ENCODE results near the gene ACLY.

Gene ACLY

DNA sequence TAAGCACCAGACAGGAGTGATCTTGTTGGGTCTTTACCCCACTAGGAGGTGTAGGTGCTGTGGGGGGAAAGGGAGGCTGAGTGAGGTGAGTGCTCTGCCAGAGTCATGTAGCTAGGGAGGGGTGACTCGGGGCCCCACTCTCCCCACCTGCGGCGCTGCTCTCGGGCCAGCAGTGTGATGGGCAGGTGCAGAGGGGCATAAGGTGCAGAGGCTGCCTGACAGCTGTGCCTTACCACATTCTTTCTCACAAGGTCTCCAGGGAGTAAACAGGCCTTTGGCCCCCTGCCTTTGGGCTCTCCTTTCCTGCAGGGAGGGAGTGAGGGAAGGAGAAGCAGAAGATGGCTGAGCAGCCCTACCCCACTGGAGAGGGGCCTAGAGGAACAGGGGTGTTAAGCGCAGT lies 43.4 kb upstream of the ACLY start:
- H3K4me1 ChIP-seq (ENCODE audit: control insufficient read depth in 2 of 2, insufficient read depth in 1 of 2, low read depth in 1 of 2, low read length in 2 of 2) = peaks cover 6 to 14% of the 10 kb centered on the region in 2 donors
- H3K27ac ChIP-seq (replicated peaks; ENCODE audit: low read length) = no peak overlapping the region
- H4K91ac ChIP-seq (ENCODE audit: low read depth, low read length, poor library complexity) = no peak overlapping the region
- no peak overlapping the region for H3K14ac ChIP-seq (ENCODE audit: low read length)
- peak overlapping the region; percentile 68 for H2BK12ac ChIP-seq (ENCODE audit: low read length)
- WGBS, 2 donors (ENCODE audit: extremely low coverage in 2 of 2, insufficient read length in 2 of 2, insufficient replicate concordance in 1 of 2) = no CpG with 5 or more reads among the region's 5 CpGs
- no peak overlapping the region for H3K18ac ChIP-seq (ENCODE audit: low read length)
- no peak overlapping the region for H3K4me3 ChIP-seq (ENCODE audit: low read length in 2 of 2)
- H3K36me3 ChIP-seq (replicated peaks in 1 of 2; ENCODE audit: control insufficient read depth in 2 of 2, insufficient read depth in 2 of 2, low read length in 2 of 2) = no peaks in the 10 kb centered on the region
- H3K27me3 ChIP-seq (ENCODE audit: control insufficient read depth in 3 of 3, insufficient read depth in 3 of 3, low read depth in 1 of 3, low read length in 3 of 3) = no peaks in the 10 kb centered on the region
- H3K9ac ChIP-seq (ENCODE audit: low read depth, low read length, poor library complexity) = peak overlapping the region; percentile 33
- H3K4me2 ChIP-seq (ENCODE audit: insufficient read depth, low read length, poor library complexity, severe bottlenecking) = no peak overlapping the region
- DNase-seq (ENCODE audit: low spot score) = no peak
- no peak overlapping the region for H2BK15ac ChIP-seq (ENCODE audit: low read length)
- H3K9me3 ChIP-seq (replicated peaks in 1 of 2; ENCODE audit: control insufficient read depth in 2 of 2, insufficient read depth in 1 of 2, low read depth in 1 of 2, low read length in 2 of 2) = peaks cover 0 to 2% of the 10 kb centered on the region in 2 donors
- no peak overlapping the region for H3K4ac ChIP-seq (ENCODE audit: low read length)
- no peak overlapping the region for H4K8ac ChIP-seq (ENCODE audit: low read depth, low read length)
- H2BK5ac ChIP-seq (ENCODE audit: low read length) = no peak overlapping the region
- H2AFZ ChIP-seq (ENCODE audit: low read length) = no peak overlapping the region
- no peak overlapping the region for H2AK5ac ChIP-seq (ENCODE audit: low read depth, low read length)
- peak overlapping the region; percentile 23 for H3K23ac ChIP-seq (ENCODE audit: low read depth, low read length, poor library complexity)
- H3K79me1 ChIP-seq (ENCODE audit: low read depth, low read length) = no peaks in the 10 kb centered on the region
- H2BK120ac ChIP-seq (ENCODE audit: low read depth, low read length) = no peak overlapping the region

DNA sequence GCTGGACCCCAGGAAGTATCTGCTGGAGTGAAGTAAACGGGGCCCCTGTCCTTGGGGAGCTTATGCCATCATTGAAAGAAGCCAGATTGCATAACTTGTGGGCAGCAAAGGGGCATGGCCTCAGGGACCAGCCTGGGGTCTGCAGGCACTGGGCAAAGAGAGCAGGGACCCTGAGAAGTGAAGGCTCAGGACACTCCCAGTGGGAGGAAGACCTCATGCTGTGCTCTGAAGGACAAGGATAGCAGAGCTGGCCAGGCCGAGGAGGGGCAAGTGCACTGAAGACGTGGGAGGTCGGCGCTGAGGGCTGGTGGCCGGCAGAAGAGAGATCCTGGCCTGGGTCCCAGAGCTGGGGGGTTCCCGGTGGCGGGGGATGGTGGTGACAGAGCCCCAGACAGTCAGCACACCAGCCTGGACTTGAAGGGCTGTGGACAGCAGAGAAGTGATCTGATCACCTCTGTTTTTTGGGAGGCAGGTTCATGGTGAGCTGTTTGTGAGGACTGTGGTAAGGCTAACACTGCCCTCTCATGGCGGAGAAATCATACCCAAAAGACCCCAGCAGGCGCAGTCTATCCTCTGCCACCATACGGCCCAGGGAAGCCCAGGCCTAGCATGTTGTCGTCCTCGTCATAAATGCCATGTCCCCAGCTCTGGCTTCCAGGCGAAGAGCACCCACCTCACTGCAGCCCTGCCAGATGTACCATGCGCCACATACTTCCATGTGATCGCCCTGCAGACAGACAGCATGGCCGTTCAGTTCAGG lies 40.8 kb upstream of the ACLY start:
- Histone ChIP-seq H3K9me3 (replicated peaks in 1 of 2; ENCODE audit: control insufficient read depth in 2 of 2, insufficient read depth in 1 of 2, low read depth in 1 of 2, low read length in 2 of 2) (peaks cover 0 to 4% of the 10 kb centered on the region in 2 donors), H2BK120ac (ENCODE audit: low read depth, low read length) (peak overlapping the region; percentile 57), H3K4me1 (ENCODE audit: control insufficient read depth in 2 of 2, insufficient read depth in 1 of 2, low read depth in 1 of 2, low read length in 2 of 2) (peaks cover 6 to 9% of the 10 kb centered on the region in 2 donors), H3K79me1 (ENCODE audit: low read depth, low read length) (no peaks in the 10 kb centered on the region), H3K9ac (ENCODE audit: low read depth, low read length, poor library complexity) (peak overlapping the region; percentile 17), H3K4me3 (ENCODE audit: low read length in 2 of 2) (no peak overlapping the region), H3K18ac (ENCODE audit: low read length) (peak overlapping the region; percentile 29), H3K23ac (ENCODE audit: low read depth, low read length, poor library complexity) (peak overlapping the region; percentile 75), H3K4me2 (ENCODE audit: insufficient read depth, low read length, poor library complexity, severe bottlenecking) (no peak overlapping the region), H2BK12ac (ENCODE audit: low read length) (peak overlapping the region; percentile 69), H2AFZ (ENCODE audit: low read length) (no peak overlapping the region), H3K36me3 (replicated peaks in 1 of 2; ENCODE audit: control insufficient read depth in 2 of 2, insufficient read depth in 2 of 2, low read length in 2 of 2) (peaks cover 4 to 6% of the 10 kb centered on the region in 2 donors), H4K8ac (ENCODE audit: low read depth, low read length) (no peak overlapping the region), H3K4ac (ENCODE audit: low read length) (no peak overlapping the region), H4K91ac (ENCODE audit: low read depth, low read length, poor library complexity) (no peak overlapping the region), H2BK5ac (ENCODE audit: low read length) (no peak overlapping the region), H3K14ac (ENCODE audit: low read length) (no peak overlapping the region), H2BK15ac (ENCODE audit: low read length) (no peak overlapping the region), H3K27me3 (ENCODE audit: control insufficient read depth in 3 of 3, insufficient read depth in 3 of 3, low read depth in 1 of 3, low read length in 3 of 3) (no peaks in the 10 kb centered on the region), H3K27ac (replicated peaks; ENCODE audit: low read length) (no peak overlapping the region), H2AK5ac (ENCODE audit: low read depth, low read length) (peak overlapping the region; percentile 41)
- WGBS, 2 donors (ENCODE audit: extremely low coverage in 2 of 2, insufficient read length in 2 of 2, insufficient replicate concordance in 1 of 2) = no CpG with 5 or more reads among the region's 17 CpGs
- DNase-seq (ENCODE audit: low spot score) = peak; percentile 37

DNA sequence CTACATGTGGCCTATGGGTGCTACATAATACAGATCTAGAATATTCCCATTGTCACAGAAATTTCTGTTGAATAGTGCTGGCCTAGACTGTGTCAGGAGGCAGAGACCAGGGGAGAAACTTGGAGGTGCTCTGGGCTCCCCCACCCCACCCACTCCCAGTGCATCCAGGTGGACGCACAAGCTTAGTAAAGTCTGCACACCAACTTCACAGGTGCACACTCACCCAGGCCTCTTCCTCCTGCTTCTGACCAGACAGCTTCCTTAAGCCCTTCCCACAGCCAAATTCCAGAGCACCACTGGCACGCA lies 40.2 kb upstream of the ACLY start:
- Histone ChIP-seq H3K4me3 (ENCODE audit: low read length in 2 of 2) (no peak overlapping the region), H3K27me3 (ENCODE audit: control insufficient read depth in 3 of 3, insufficient read depth in 3 of 3, low read depth in 1 of 3, low read length in 3 of 3) (no peaks in the 10 kb centered on the region), H2AK5ac (ENCODE audit: low read depth, low read length) (no peak overlapping the region), H3K9ac (ENCODE audit: low read depth, low read length, poor library complexity) (no peak overlapping the region), H3K23ac (ENCODE audit: low read depth, low read length, poor library complexity) (no peak overlapping the region), H3K9me3 (replicated peaks in 1 of 2; ENCODE audit: control insufficient read depth in 2 of 2, insufficient read depth in 1 of 2, low read depth in 1 of 2, low read length in 2 of 2) (peaks cover 0 to 4% of the 10 kb centered on the region in 2 donors), H2BK12ac (ENCODE audit: low read length) (peak overlapping the region; percentile 69), H2BK5ac (ENCODE audit: low read length) (no peak overlapping the region), H3K27ac (replicated peaks; ENCODE audit: low read length) (no peak overlapping the region), H4K91ac (ENCODE audit: low read depth, low read length, poor library complexity) (no peak overlapping the region), H2AFZ (ENCODE audit: low read length) (no peak overlapping the region), H3K36me3 (replicated peaks in 1 of 2; ENCODE audit: control insufficient read depth in 2 of 2, insufficient read depth in 2 of 2, low read length in 2 of 2) (peaks cover 4 to 10% of the 10 kb centered on the region in 2 donors), H3K14ac (ENCODE audit: low read length) (no peak overlapping the region), H2BK120ac (ENCODE audit: low read depth, low read length) (no peak overlapping the region), H4K8ac (ENCODE audit: low read depth, low read length) (no peak overlapping the region), H2BK15ac (ENCODE audit: low read length) (no peak overlapping the region), H3K18ac (ENCODE audit: low read length) (no peak overlapping the region), H3K79me1 (ENCODE audit: low read depth, low read length) (no peaks in the 10 kb centered on the region), H3K4ac (ENCODE audit: low read length) (no peak overlapping the region), H3K4me2 (ENCODE audit: insufficient read depth, low read length, poor library complexity, severe bottlenecking) (no peak overlapping the region), H3K4me1 (ENCODE audit: control insufficient read depth in 2 of 2, insufficient read depth in 1 of 2, low read depth in 1 of 2, low read length in 2 of 2) (peaks cover 6 to 9% of the 10 kb centered on the region in 2 donors)
- WGBS, 2 donors (ENCODE audit: extremely low coverage in 2 of 2, insufficient read length in 2 of 2, insufficient replicate concordance in 1 of 2) = no CpG with 5 or more reads among the region's 2 CpGs
- no peak for DNase-seq (ENCODE audit: low spot score)

DNA sequence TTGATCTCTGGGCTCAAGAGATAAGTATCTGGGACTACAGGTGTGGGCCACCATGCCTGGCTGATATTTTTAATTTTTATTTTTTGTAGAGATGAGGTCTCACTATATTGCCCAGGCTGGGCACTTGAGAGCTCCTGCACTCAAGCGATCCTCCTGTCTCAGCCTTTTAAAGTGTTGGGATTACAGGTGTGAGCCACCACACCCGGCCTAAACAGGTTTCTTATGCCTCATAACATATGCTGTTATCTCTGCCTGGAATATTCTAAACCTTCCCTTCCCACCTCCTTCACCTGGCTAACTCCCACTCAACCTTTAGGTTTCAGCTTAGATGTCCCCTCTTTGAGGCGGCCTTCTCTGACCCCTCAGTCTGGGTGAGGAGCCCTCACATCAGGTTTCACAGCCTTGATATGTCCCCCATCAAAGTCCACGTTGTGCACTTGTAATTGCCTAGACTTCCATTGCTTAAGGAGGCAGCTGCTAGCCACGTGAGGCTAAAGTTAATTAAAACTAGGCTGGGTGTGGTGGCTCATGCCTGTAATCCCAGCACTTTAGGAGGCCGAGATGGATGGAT lies 39.2 kb upstream of the ACLY start:
- no peak overlapping the region for H4K8ac ChIP-seq (ENCODE audit: low read depth, low read length)
- DNase-seq (ENCODE audit: low spot score) = no peak
- H3K36me3 ChIP-seq (replicated peaks in 1 of 2; ENCODE audit: control insufficient read depth in 2 of 2, insufficient read depth in 2 of 2, low read length in 2 of 2) = peaks cover 4 to 14% of the 10 kb centered on the region in 2 donors
- H2BK12ac ChIP-seq (ENCODE audit: low read length) = no peak overlapping the region
- no peak overlapping the region for H2BK15ac ChIP-seq (ENCODE audit: low read length)
- no peak overlapping the region for H3K27ac ChIP-seq (replicated peaks; ENCODE audit: low read length)
- no peak overlapping the region for H2AK5ac ChIP-seq (ENCODE audit: low read depth, low read length)
- H3K4me3 ChIP-seq (ENCODE audit: low read length in 2 of 2) = no peak overlapping the region
- peak overlapping the region; percentile 12 for H3K9ac ChIP-seq (ENCODE audit: low read depth, low read length, poor library complexity)
- no peak overlapping the region for H3K23ac ChIP-seq (ENCODE audit: low read depth, low read length, poor library complexity)
- no peaks in the 10 kb centered on the region for H3K79me1 ChIP-seq (ENCODE audit: low read depth, low read length)
- no peak overlapping the region for H2BK120ac ChIP-seq (ENCODE audit: low read depth, low read length)
- H4K91ac ChIP-seq (ENCODE audit: low read depth, low read length, poor library complexity) = no peak overlapping the region
- H3K18ac ChIP-seq (ENCODE audit: low read length) = no peak overlapping the region
- no peak overlapping the region for H2BK5ac ChIP-seq (ENCODE audit: low read length)
- peaks cover 6 to 9% of the 10 kb centered on the region in 2 donors for H3K4me1 ChIP-seq (ENCODE audit: control insufficient read depth in 2 of 2, insufficient read depth in 1 of 2, low read depth in 1 of 2, low read length in 2 of 2)
- H3K4ac ChIP-seq (ENCODE audit: low read length) = no peak overlapping the region
- no peak overlapping the region for H2AFZ ChIP-seq (ENCODE audit: low read length)
- H3K14ac ChIP-seq (ENCODE audit: low read length) = no peak overlapping the region
- peaks cover 0 to 4% of the 10 kb centered on the region in 2 donors for H3K9me3 ChIP-seq (replicated peaks in 1 of 2; ENCODE audit: control insufficient read depth in 2 of 2, insufficient read depth in 1 of 2, low read depth in 1 of 2, low read length in 2 of 2)
- H3K27me3 ChIP-seq (ENCODE audit: control insufficient read depth in 3 of 3, insufficient read depth in 3 of 3, low read depth in 1 of 3, low read length in 3 of 3) = no peaks in the 10 kb centered on the region
- WGBS, 2 donors (ENCODE audit: extremely low coverage in 2 of 2, insufficient read length in 2 of 2, insufficient replicate concordance in 1 of 2) = no CpG with 5 or more reads among the region's 6 CpGs
- H3K4me2 ChIP-seq (ENCODE audit: insufficient read depth, low read length, poor library complexity, severe bottlenecking) = no peak overlapping the region
